KG1 (cell line): ENCODE data around the gene ZFAND2B.

Experiments used
- DNase-seq: peaks from one replicate; lab custom pipeline; 2025; lab: John Stamatoyannopoulos, UW

ZFAND2B gene

GRCh38 chr2:219204425-219205164 lies 2.0 kb upstream of the ZFAND2B start:
- no peak for DNase-seq

GRCh38 chr2:219205165-219205538 lies 1.4 kb upstream of the ZFAND2B start:
- DNase-seq = no peak

GRCh38 chr2:219205981-219206327 lies 628 bp upstream of the ZFAND2B start:
- DNase-seq = no peak

GRCh38 chr2:219207134-219207883 lies 727 bp downstream of the ZFAND2B start:
- no peak for DNase-seq

- DNase-seq = no peak
Measured at GRCh38 chr2:219207884-219208740, 1.5 kb downstream of the ZFAND2B start.

GRCh38 chr2:219209236-219210195 lies 2.9 kb downstream of the ZFAND2B start:
- DNase-seq = peak; percentile 75

GRCh38 chr2:219210196-219210885 lies 3.8 kb downstream of the ZFAND2B start:
- no peak for DNase-seq

GRCh38 chr2:219210886-219211362 lies 4.3 kb downstream of the ZFAND2B start:
- no peak for DNase-seq

GRCh38 chr2:219213026-219213415 lies 6.4 kb downstream of the ZFAND2B start:
- DNase-seq = no peak

GRCh38 chr2:219213486-219214071 lies 7.0 kb downstream of the ZFAND2B start:
- no peak for DNase-seq

GRCh38 chr2:219214141-219214540 lies 7.6 kb downstream of the ZFAND2B start:
- DNase-seq = no peak

- no peak for DNase-seq
Measured at GRCh38 chr2:219214786-219215185, 8.2 kb downstream of the ZFAND2B start.

GRCh38 chr2:219215871-219216534 lies 9.4 kb downstream of the ZFAND2B start:
- no peak for DNase-seq

- no peak for DNase-seq
Measured at GRCh38 chr2:219216535-219216915, 9.9 kb downstream of the ZFAND2B start.

- no peak for DNase-seq
Measured at GRCh38 chr2:219218217-219218731, 11.7 kb downstream of the ZFAND2B start.

- no peak for DNase-seq
Measured at GRCh38 chr2:219218732-219219701, 12.4 kb downstream of the ZFAND2B start, which contains the start of gene ABCB6. Gene ABCB6 (minus strand): TSS chr2:219218958. CDS start chr2:219218673, 285 bp downstream.

- no peak for DNase-seq
Measured at GRCh38 chr2:219219784-219220532, 13.4 kb downstream of the ZFAND2B start.
